ENCODE data around the gene NOXRED1.

GRCh38 chr14:77375973-77376770 is 47.2 kb downstream of the NOXRED1 start:
- TF ChIP-seq CTCF (IDR thresholded peaks at IDR 0.05): no peak
- TF ChIP-seq POLR2A (IDR thresholded peaks at IDR 0.05): no peak

Data from heart left ventricle (tissue), 13 donors.